GM18526 (cell line): ENCODE data around the gene PGR.

Source experiments
- POLR2A ChIP-seq: IDR thresholded peaks from 3 replicates; pipeline ENCODE4 v1.6.1; 2011; ENCODE audit not compliant: insufficient read length; ENCODE audit errors: extremely low read depth

The PGR gene

GRCh38 chr11:101129203-101129943 lies at the start of gene PGR:
PGR (minus strand) TSS chr11:101129813; CDS start chr11:101129070, 743 bp downstream.
- TF ChIP-seq POLR2A, result no peak

- TF ChIP-seq POLR2A, result no peak
These were observed 46.8 kb upstream of the PGR start for GRCh38 chr11:101176381-101176780.

- TF ChIP-seq POLR2A, result no peak
These were observed 40.3 kb upstream of the PGR start for GRCh38 chr11:101169944-101170343.

GRCh38 chr11:101166038-101166437 lies 36.4 kb upstream of the PGR start:
- TF ChIP-seq POLR2A, result no peak

- no peak for TF ChIP-seq POLR2A
These were observed 28.5 kb upstream of the PGR start for GRCh38 chr11:101158119-101158518.

DNA sequence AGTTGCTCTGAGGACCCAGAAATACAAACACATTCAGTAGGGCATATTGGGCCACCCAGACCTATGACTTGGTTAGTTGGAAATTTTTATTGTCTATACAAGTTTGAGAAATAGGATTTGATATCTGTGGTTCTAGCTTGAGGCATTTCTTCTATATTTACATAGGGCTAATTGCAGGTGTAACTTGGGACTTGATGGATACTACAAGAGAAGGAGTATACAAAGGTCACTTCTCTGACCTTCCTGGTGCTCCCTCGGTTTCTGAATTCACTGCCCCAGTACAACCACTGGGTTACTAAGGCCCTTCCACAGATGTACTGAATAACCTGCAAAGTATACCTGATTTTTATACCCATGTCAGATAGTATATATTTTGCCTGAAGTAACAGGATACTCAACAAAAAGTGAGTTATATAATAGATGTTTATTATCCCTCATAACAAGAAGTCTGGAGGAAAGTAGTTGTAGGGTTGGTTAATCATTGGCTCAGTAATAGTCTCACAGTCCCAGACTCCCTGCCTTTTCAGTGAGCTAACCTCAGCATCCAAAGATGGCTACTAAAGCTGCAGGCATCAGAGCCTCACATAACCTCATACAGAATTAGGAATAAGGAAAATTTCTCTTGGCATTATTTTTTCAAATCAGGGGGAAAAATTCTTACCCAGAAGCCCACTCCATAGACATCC lies 8.8 kb upstream of the PGR start:
- no peak for TF ChIP-seq POLR2A

DNA sequence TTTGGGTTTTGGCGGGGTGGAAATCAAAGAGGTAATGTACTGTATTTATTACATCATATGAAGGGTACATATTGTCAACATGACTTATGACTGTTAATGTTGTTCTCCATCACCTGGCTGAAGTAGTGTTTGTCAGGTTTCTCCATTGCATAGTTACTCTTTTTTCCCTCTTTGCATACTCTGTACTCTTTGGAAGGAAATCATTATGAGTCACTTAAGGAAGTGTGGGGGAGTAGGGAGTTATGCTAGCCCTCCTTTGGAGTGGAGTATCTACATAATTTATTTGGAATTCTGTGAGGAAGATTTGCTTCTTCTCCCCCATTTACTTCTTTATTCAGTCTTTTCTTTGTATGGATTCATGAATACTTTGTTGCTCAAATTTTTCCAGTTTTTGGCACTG lies 3.6 kb upstream of the PGR start:
- no peak for TF ChIP-seq POLR2A

DNA sequence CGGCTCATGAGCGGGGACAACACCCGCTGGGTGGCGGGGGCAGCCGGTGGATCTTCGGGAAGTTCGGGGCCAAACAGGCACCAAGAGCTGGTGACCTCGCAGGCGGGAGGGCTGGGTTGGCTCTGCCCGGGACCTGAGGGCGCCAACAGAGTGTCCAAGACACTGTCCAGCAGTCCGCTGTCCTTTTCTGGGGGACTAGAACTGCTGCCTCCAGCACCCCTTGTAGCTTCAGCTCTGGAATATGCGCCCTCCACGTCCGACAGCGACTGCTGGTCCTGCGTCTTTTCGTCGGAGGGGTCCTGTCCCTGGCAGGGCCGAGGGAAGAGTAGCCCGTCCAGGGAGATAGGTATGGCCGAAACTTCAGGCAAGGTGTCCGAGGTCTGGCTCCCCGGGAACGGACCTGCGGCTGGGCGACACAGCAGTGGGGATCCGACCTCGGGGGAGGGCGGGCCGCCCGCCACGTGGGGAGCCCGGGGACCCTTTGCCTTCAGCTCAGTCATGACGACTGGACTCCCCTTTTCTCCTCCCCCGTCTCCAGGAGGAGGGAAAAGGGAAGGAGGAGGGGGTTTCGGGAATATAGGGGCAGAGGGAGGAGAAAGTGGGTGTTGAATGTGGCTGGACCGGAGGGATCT lies 926 bp downstream of the PGR start:
- no peak for TF ChIP-seq POLR2A

DNA sequence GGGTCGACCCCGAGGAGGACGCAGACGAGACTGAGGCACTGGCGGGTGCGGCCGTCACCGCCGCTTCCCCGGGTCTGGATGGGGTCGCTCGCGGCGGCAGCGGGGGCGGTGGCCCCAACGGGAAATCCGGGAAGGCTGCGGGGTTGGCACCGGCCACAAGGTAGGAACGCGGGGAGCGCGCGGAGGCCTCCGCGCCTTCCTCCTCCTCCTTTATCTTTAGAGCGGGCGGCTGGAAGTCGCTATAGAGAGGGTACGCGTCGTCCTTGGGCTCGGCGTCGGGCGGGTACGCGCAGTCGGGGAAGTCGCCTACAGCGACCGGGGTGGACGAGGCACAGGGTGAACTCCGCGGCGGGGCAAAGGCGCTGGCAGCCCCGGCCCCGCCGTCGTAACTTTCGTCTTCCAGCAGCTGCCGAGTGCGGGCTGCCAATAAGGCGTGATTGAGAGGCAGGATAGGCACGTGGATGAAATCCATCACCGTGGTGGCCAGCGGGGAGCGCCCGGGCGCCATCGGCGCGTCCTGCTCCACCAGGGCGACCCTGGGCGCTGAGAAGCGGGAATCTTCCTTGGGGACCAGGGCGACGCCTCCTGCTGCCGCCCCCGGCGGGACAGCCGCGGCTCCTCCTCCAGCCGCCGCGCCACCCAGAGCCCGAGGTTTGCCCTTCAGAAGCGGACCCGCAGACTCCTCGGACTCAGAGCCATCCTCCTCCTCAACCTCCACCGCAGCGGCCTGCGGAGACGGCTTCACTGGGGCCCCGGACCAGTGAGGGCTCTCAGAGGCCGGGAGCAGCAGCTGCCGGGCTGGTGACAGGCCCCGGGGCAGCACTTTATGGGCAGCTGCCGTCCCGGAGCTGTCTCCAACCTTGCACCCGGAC lies 1.7 kb downstream of the PGR start:
- TF ChIP-seq POLR2A, result no peak

DNA sequence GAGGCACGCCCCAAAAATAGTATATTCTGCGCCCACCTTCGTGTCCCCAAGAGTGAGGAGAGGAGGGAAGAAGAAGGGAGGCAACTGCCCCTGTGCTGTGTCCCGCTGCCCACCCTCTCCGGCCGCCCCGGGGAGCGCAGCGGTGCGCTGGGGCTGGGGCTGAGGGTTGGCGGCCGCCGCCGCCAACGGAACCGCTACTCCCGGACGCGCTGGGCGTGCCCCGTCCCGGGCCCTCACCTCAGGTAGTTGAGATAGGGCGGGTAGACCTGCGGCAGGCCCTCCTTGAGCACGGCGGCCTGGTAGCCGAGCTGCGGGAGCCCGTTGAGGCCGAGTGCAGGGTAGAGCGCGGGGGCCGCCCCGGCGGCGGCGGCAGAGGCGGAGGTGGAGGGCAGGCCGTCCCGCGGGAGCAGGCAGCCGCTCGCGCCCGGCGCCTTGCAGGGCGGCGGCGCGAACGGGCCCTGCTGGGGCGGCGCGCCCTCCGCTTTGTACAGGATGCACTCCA lies 2.4 kb downstream of the PGR start:
- no peak for TF ChIP-seq POLR2A

DNA sequence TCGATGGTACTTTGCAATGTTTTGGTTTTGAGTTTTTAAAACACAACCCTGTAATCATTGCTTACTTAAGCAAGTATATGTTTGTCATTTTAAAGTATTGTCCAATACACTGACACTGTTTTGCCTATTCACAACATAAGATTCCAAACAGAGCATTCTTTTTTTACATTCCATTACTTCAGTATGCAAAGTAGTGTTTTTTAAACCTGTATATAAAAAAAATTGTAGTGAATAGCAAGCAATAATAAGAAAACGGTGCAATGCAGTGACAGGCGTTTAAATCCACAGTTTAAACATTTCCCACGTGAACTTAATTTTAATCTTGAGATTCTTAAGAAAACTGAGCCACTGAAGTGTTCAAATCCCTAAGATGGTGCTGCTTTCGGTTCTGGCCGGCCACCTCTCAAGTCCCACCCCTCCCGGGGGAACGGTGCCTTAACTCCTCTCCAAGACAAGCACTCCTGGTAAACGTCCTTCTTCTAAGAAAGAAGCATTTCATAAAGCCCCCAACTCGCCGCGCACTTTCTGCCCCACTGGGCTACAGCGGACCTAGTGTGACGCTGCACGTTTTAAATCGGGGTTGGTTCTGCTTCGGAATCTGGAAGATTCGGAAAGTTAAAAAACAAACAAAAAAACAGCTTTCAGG lies 2.9 kb downstream of the PGR start:
- TF ChIP-seq POLR2A, result no peak

DNA sequence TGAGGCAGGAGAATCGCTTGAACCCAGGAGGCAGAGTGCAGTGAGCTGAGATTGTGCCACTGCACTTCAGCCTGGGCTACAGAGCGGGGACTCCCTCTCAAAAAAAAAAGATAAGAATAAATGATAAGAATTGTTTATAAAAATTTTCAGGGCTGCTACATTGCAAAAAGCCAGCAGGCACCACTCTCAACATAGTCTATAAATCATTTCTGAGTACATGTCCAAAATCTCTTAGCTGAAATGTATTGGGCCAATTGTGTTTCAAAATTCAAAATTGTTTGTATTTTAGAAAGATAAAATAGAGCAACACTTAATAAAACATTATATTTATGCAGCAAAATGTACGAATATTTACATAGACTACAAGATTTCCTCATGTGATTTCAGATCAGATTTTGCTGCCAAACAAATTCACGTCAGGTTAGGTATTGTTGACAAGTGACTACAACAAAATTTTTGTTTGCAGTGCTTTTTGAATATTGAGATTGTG lies 13.9 kb downstream of the PGR start:
- TF ChIP-seq POLR2A, result no peak

DNA sequence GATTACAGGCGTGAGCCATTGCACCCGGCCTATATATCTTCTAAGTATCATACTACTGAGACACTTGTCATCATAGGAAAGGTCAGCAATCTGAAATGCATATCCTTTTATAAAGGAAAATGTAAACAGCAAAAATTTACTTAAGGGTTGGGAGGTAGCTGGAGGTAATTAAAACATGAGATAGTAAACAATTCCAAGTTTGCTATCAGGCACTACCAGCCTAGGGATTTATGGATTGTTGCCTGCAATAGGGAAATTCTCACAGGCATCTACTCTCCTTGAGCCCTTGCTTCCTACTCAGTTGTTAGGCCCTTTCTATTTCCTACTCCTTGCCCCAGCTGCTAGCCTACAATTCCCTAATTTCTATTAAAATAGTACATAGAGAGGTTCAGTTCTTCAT lies 16.1 kb downstream of the PGR start:
- TF ChIP-seq POLR2A, result no peak

- TF ChIP-seq POLR2A, result no peak
These were observed 24.9 kb downstream of the PGR start for GRCh38 chr11:101104716-101105115.
